MM.1S (cell line): Measurements from ENCODE around the gene MPDZ.

ENCODE experiments used
- DNase-seq: peaks from one replicate; pipeline ENCODE4 v3.0.0-alpha.2; 2015
- H2AFZ ChIP-seq: fragments of 300-600 bp; sonication (generic); 2 replicates; pipeline ENCODE4 v1.6.0; 2016; ENCODE audit warnings: antibody characterized with exemption, low read length
- H3F3A ChIP-seq: fragments of 300-600 bp; sonication (generic); 2 replicates; pipeline ENCODE4 v1.6.1; 2016; ENCODE audit warnings: mild to moderate bottlenecking, antibody characterized with exemption, low read length, moderate library complexity, mixed read lengths; ENCODE audit not compliant: insufficient read depth
- H3K27ac ChIP-seq: fragments of 300-600 bp; sonication (generic); 2 replicates; pipeline ENCODE4 v1.5.1; 2016; ENCODE audit warnings: mild to moderate bottlenecking, low read length
- H3K27me3 ChIP-seq: fragments of 300-600 bp; sonication (generic); replicated peaks from 2 replicates; pipeline ENCODE4 v1.6.0; 2016; ENCODE audit warnings: low read length; ENCODE audit not compliant: insufficient read depth
- H3K36me3 ChIP-seq: fragments of 300-600 bp; sonication (generic); replicated peaks from 2 replicates; pipeline ENCODE4 v1.6.1; 2016; ENCODE audit warnings: mild to moderate bottlenecking, low read length, mixed read lengths; ENCODE audit not compliant: insufficient read depth
- H3K4me1 ChIP-seq: fragments of 300-600 bp; sonication (generic); 2 replicates; pipeline ENCODE4 v1.6.1; 2016; ENCODE audit warnings: low read length, mixed read lengths
- H3K4me2 ChIP-seq: fragments of 300-600 bp; sonication (generic); 2 replicates; pipeline ENCODE4 v1.6.0; 2016; ENCODE audit warnings: low read depth, low read length
- H3K4me3 ChIP-seq: fragments of 300-600 bp; sonication (generic); 2 replicates; pipeline ENCODE4 v1.5.1; 2016; ENCODE audit warnings: low read length, mixed read lengths
- H3K79me2 ChIP-seq: fragments of 300-600 bp; sonication (generic); 2 replicates; pipeline ENCODE4 v1.6.1; 2016; ENCODE audit warnings: mixed run types, low read length, mixed read lengths
- H3K9ac ChIP-seq: fragments of 300-600 bp; sonication (generic); 2 replicates; pipeline ENCODE4 v1.6.1; 2016; ENCODE audit warnings: low read length, mixed read lengths
- H3K9me2 ChIP-seq: fragments of 300-600 bp; sonication (generic); replicated peaks from 2 replicates; pipeline ENCODE4 v1.6.1; 2016; ENCODE audit warnings: mild to moderate bottlenecking, low read length, mixed read lengths; ENCODE audit not compliant: insufficient read depth
- H3K9me3 ChIP-seq: fragments of 300-600 bp; sonication (generic); replicated peaks from 2 replicates; pipeline ENCODE4 v1.6.1; 2016; ENCODE audit warnings: mild to moderate bottlenecking, low read length, mixed read lengths; ENCODE audit not compliant: insufficient read depth
- H4K20me1 ChIP-seq: fragments of 300-600 bp; sonication (generic); 2 replicates; pipeline ENCODE4 v1.6.1; 2016; ENCODE audit warnings: mild to moderate bottlenecking, low read length, moderate library complexity, mixed read lengths; ENCODE audit not compliant: insufficient read depth
- CTCF ChIP-seq: fragments of 300-600 bp; sonication (generic); IDR thresholded peaks from 2 replicates; pipeline ENCODE4 v1.5.1; 2016; ENCODE audit warnings: antibody characterized with exemption, low read length, mixed read lengths
- EZH2 ChIP-seq: fragments of 300-600 bp; sonication (generic); optimal IDR thresholded peaks from 2 replicates; pipeline ENCODE3; 2017; ENCODE audit warnings: low read depth, mild to moderate bottlenecking, antibody characterized with exemption, low read length, mixed read lengths
- EZH2phosphoT487 ChIP-seq: fragments of 300-600 bp; sonication (generic); IDR thresholded peaks from 2 replicates; pipeline ENCODE4 v1.6.1; 2018; ENCODE audit warnings: antibody characterized with exemption, low read length

The MPDZ gene

GRCh38 chr9:13142776-13143175 is 136.7 kb downstream of the MPDZ start:
- Histone ChIP-seq H3K36me3 (no peaks in the 10 kb centered on the region), H3K9ac (no peak overlapping the region), H3K4me2 (no peak overlapping the region), H3K4me3 (no peak overlapping the region), H3F3A (no peaks in the 10 kb centered on the region), H3K27me3 (no peaks in the 10 kb centered on the region), H3K4me1 (no peaks in the 10 kb centered on the region), H3K27ac (no peak overlapping the region), H3K9me3 (no peaks in the 10 kb centered on the region), H4K20me1 (no peaks in the 10 kb centered on the region), H3K9me2 (no peaks in the 10 kb centered on the region), H3K79me2 (no peaks in the 10 kb centered on the region), H2AFZ (no peak overlapping the region)
- TF ChIP-seq EZH2phosphoT487 (no peak), EZH2 (no peak), CTCF (no peak)
- DNase-seq = no peak

GRCh38 chr9:13141629-13142028 is 137.9 kb downstream of the MPDZ start:
- Histone ChIP-seq H3K27ac (no peak overlapping the region), H4K20me1 (no peaks in the 10 kb centered on the region), H3K9ac (no peak overlapping the region), H3K36me3 (no peaks in the 10 kb centered on the region), H3K4me3 (no peak overlapping the region), H3K9me3 (no peaks in the 10 kb centered on the region), H3K9me2 (no peaks in the 10 kb centered on the region), H3K27me3 (no peaks in the 10 kb centered on the region), H3K4me1 (no peaks in the 10 kb centered on the region), H3K79me2 (no peaks in the 10 kb centered on the region), H3F3A (no peaks in the 10 kb centered on the region), H3K4me2 (no peak overlapping the region), H2AFZ (no peak overlapping the region)
- TF ChIP-seq CTCF (no peak), EZH2phosphoT487 (no peak), EZH2 (no peak)
- no peak for DNase-seq

GRCh38 chr9:13140843-13141592 is 138.5 kb downstream of the MPDZ start:
- H3K79me2 ChIP-seq = no peaks in the 10 kb centered on the region
- no peaks in the 10 kb centered on the region for H3K27me3 ChIP-seq
- H2AFZ ChIP-seq = no peak overlapping the region
- no peaks in the 10 kb centered on the region for H3K36me3 ChIP-seq
- DNase-seq = no peak
- no peak overlapping the region for H3K27ac ChIP-seq
- H3F3A ChIP-seq = no peaks in the 10 kb centered on the region
- H3K9me2 ChIP-seq = no peaks in the 10 kb centered on the region
- TF ChIP-seq EZH2phosphoT487 (no peak), CTCF (no peak)
- H3K9me3 ChIP-seq = no peaks in the 10 kb centered on the region
- H3K4me1 ChIP-seq = no peaks in the 10 kb centered on the region
- no peak overlapping the region for H3K9ac ChIP-seq
- H4K20me1 ChIP-seq = no peaks in the 10 kb centered on the region
- H3K4me3 ChIP-seq = no peak overlapping the region
- no peak overlapping the region for H3K4me2 ChIP-seq
